GM12865 (cell line): Measurements from ENCODE around the gene ACKR2.
A peak's percentile ranks its signal among the peaks of the same experiment; 100 is the strongest.
"Not testable (repeated sequence)": the region's sequence is repeated elsewhere in the genome, so short reads cannot be mapped to it uniquely, and the experiment has no call there.

Source experiments
- DNase-seq: peaks from one replicate; pipeline ENCODE4 v3.0.0; 2010; ENCODE audit warnings: low read depth
- H3K4me3 ChIP-seq: 2 replicates; pipeline ENCODE4 v1.5.1; 2011; ENCODE audit warnings: mild to moderate bottlenecking, low read depth, low read length, control low read depth
- CTCF ChIP-seq: IDR thresholded peaks from 2 replicates; pipeline ENCODE4 v1.5.1; 2011; ENCODE audit warnings: low read length, control low read depth, low read depth, inconsistent platforms; ENCODE audit not compliant: insufficient read depth; ENCODE audit errors: missing control alignments

Gene ACKR2

GRCh38 chr3:42876940-42877720, 67.9 kb downstream of the ACKR2 start:
- DNase-seq = no peak
- no peak overlapping the region for H3K4me3 ChIP-seq

DNA sequence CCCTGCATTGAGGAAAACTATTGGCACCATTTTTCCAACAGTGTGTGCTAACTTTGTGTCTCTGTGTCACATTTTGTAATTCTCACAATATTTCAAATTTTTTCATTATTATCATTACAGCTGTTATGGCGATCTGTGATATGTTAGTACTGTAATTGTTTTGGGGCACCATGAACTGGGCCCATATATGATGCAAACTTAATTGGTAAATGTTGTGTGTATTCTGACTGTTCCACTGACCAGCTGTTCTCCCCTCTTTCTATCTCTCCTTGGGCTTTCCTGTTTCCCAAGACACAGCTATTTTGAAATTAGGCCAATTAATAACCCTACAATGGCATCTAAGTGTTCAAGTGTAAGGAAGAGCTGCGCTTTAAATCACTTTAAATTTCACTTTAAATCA, 68.6 kb downstream of the ACKR2 start:
- no peak overlapping the region for H3K4me3 ChIP-seq
- no peak for TF ChIP-seq CTCF
- no peak for DNase-seq

More at GRCh38 chr3:42876940-42877720, 67.9 kb downstream of the ACKR2 start:
- no peak for TF ChIP-seq CTCF

GRCh38 chr3:42880183-42880582, 70.9 kb downstream of the ACKR2 start:
- DNase-seq = no peak
- no peak for TF ChIP-seq CTCF
- H3K4me3 ChIP-seq = no peak overlapping the region

GRCh38 chr3:42880601-42881451, 71.6 kb downstream of the ACKR2 start:
- TF ChIP-seq CTCF = peak; percentile 91
- peak; percentile 92 for DNase-seq
- peak overlapping the region; percentile 62 for H3K4me3 ChIP-seq

GRCh38 chr3:42883251-42883930, 74.1 kb downstream of the ACKR2 start:
- H3K4me3 ChIP-seq, DNase-seq: not testable (repeated sequence)

GRCh38 chr3:42884324-42884723, 75.1 kb downstream of the ACKR2 start:
- TF ChIP-seq CTCF = no peak
- no peak for DNase-seq
- no peak overlapping the region for H3K4me3 ChIP-seq

GRCh38 chr3:42886294-42886822, 77.1 kb downstream of the ACKR2 start:
- DNase-seq = no peak

More at GRCh38 chr3:42886294-42886822, 77.1 kb downstream of the ACKR2 start:
- H3K4me3 ChIP-seq = no peak overlapping the region
- TF ChIP-seq CTCF = no peak
